HG03439 (cell line): ENCODE results near the gene RNF220.
"Not testable (repeated sequence)": the region's sequence is repeated elsewhere in the genome, so short reads cannot be mapped to it uniquely, and the experiment has no call there.

ENCODE experiments used
- ATAC-seq: cut with Tn5 transposase; IDR thresholded peaks from one replicate; pipeline ENCODE4 v1.9.1; 2021; ENCODE audit warnings: mild to moderate bottlenecking, moderate library complexity; ENCODE audit not compliant: unreplicated experiment

The RNF220 gene

DNA sequence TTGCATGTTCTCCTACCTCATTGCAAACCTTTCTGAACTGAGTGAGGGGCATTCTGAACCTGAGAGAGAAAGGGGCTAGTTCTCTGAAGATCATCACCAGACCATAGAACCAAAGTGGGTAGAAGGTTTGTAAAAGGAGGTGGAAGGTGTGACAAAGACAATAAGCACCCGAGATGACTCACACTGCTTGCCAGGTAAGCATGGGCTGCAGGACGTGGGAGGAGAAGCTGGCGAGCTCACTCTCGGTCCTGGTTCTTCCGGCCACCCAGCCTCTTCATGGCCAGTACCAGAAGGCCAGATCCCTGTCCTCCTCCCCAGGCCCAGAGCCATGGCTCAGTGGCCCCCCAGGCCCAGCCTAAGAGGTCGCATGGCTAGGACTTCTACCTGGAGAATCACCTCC is 140.9 kb downstream of the RNF220 start:
- ATAC-seq: no peak

DNA sequence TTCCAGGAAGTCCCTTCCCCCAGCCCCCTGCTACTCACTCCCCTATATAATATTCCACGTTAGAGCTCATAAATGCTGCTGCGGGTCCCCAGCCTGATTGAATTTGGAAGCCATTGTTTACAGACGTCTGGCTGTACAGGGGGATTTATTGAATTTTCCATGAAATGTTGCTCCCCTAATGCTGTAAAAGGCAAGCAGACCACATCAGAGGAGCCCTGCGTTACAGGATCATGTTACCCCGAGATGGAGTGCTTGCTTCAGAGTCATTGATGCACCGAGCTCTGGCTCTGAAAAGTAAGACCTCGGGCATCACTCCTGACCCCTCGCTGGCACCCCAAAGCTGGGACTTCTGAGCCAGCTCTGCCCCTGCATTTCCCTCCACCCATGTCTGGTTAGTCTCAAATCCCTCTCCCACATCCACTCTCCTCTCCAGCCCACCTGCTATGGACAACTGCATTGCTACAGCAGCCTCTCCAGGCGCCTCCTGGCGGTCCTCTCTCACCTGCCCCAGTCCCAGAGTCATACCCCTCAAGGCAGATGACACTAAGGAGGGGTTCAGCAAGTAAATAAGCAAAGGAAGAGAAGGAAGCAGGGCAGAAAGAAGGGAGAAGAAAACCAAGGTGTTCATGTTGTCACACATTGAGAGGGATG is 141.5 kb downstream of the RNF220 start:
- no peak for ATAC-seq

DNA sequence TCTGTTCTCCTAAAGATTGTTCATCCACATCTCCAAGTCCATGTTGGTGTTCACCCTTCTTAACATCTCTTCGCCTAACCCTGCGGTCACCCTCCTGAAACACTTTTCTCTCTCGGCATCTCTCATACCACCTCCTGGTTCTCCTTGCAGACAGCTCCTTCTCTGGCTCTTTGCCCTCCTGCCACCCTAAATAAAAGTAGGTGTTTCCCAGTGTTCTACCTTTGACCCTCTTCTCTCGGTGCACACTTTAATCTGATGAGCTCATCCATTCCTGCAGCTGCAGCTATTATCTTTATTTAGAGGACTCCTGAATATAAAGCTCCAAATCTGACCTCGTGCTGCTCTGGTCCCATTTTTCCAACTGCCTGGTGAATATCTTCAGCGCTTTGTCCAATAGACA is 142.3 kb downstream of the RNF220 start:
- ATAC-seq: no peak

GRCh38 chr1:44547837-44548236 is 142.8 kb downstream of the RNF220 start:
- no peak for ATAC-seq

- no peak for ATAC-seq
These were observed 144.5 kb downstream of the RNF220 start for GRCh38 chr1:44549510-44549909.

GRCh38 chr1:44553127-44553758 is 148.2 kb downstream of the RNF220 start:
- ATAC-seq: no peak

GRCh38 chr1:44553771-44554170 is 148.7 kb downstream of the RNF220 start:
- ATAC-seq: no peak

GRCh38 chr1:44554706-44555105 is 149.7 kb downstream of the RNF220 start:
- no peak for ATAC-seq

- ATAC-seq: no peak
These were observed 152.7 kb downstream of the RNF220 start for GRCh38 chr1:44557778-44558177.

DNA sequence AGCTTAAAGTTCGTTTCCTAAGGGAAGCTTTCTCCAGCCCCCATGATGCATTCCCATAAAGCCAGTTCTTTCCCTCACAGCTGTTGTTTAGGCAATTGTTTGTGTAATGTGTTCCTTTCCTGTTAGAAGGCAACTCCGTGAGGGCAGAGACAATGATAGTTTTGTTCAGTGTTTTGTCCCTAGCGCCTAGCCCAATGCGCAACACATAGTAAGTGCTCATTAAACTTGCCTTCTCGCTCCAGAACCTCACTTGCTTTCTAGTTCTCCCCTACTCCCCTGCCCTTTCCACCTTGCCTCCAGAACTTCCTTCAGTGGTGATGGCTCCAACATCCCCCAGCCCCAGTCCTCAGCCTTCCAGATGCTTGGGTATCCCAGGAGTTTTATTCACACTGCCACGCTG is 153.8 kb downstream of the RNF220 start:
- no peak for ATAC-seq

DNA sequence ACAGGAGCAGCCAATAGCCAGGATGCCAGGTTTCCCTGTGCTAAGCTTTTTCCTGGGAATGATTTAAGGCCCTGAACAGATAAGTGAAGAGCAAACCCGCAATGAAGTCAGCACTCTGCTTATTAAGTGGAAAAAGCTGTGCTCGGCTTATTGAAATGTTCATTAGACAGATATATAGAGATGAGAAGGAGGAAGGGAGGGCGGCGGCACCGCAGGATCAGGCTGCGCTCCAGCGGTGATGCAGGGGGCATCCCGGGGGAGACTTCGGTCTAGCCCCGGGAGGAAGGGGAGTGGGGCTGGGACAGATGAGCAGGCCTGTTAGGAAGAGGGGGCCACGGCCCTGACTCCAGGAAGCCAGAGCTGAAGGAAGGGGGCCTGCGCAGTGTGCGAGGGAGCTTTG is 154.3 kb downstream of the RNF220 start:
- ATAC-seq: no peak

GRCh38 chr1:44559913-44560312 is 154.9 kb downstream of the RNF220 start:
- no peak for ATAC-seq

DNA sequence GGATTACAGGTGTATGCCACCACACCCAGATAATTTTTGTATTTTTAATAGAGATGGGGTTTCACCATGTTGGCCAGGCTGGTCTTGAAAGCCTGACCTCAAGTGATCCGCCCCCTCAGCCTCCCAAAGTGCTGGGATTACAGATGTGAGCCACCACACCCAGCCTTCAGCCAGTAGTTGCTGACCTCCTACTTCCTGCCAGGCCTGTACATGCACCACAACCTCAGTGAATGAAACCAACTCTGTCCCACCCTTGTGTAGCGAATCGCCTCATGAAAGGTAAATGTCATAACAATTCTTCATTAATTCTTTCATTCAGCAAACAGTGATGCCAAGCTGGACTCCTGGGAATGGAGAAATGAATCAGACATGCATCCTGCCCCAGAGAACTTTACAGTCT is 155.6 kb downstream of the RNF220 start:
- ATAC-seq: not testable (repeated sequence)

DNA sequence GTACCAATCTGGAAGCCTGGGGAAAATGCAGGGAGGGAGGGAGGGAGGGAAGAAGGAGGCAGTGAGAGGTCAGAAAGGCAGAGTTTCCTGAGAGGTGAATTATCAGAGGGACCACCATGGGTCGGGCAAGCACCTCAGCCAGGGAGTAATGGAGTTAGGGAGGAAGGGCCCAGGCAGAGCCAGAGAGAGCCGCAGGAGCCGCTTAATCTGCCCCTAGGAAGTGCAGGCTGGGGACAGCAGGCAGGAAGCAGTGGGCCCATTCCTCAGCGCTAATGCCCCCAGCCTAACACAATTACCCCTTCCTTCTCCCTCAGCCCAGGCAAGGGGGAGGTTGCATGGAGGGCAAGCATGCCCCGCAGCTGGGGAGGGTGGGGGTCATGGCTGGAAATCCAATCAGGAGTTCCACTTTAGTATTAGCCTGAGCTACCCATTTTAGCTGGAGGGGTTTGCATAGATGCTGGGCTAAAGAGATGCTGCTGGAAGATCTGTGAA is 160.2 kb downstream of the RNF220 start:
- ATAC-seq: no peak

DNA sequence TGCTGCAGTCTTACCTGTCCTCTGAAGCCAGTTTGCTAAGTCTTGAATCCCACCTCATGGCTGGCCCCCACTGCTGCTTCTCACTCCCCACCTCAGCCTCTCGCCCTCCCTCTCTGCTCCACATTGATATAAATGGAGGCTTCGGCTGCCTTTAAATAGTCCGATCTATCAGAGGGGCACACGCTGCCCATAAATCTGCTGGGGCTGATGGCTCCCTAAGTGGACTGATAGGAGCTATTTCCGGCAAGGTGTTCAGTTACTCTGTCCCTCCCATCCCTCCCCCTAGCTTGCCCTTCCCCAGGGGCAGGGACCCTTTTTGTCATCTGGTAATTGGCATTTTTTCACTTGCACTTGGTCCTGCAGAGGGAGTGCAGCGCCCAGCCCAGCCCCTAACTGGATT is 160.8 kb downstream of the RNF220 start:
- ATAC-seq: no peak

DNA sequence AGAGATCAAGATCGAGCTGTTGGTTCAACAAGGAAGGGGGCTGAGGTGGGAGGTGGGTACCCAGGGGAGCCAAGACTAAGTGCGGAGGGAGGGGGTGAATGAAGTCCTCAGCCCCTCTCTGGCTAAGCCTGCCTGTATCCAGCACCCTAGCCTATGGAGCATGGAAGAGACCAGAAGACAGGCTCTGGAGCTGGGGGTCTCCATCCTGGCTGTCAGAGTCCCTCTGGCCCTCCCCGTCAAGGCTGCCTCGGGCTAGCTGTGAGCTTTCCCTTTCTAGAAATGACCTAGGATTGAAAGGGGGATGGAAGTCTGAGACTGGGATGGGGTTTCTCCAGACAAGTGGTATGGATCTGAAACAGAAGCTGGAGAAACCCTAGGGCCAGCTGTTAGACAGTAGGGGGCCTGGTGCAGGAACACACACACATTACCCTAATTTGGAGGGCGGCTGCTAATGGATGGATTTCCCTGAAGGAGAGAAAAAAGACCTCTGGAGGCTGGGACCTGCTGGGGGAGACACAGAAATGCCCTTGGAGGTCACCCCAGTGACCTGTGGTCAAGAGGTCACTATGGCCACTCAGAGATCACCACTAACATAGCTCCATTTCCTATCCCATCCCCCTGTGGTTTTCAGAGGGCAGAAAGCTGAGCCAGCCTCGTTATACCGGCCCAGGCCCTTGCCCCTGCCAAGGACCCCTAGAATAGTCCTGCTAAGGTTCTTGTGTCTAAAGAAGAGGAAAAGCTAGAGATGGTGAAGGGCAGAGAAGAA is 161.4 kb downstream of the RNF220 start:
- no peak for ATAC-seq

GRCh38 chr1:44568128-44568900 is 163.3 kb downstream of the RNF220 start:
- ATAC-seq: no peak

GRCh38 chr1:44569491-44569890 is 164.4 kb downstream of the RNF220 start:
- ATAC-seq: no peak

DNA sequence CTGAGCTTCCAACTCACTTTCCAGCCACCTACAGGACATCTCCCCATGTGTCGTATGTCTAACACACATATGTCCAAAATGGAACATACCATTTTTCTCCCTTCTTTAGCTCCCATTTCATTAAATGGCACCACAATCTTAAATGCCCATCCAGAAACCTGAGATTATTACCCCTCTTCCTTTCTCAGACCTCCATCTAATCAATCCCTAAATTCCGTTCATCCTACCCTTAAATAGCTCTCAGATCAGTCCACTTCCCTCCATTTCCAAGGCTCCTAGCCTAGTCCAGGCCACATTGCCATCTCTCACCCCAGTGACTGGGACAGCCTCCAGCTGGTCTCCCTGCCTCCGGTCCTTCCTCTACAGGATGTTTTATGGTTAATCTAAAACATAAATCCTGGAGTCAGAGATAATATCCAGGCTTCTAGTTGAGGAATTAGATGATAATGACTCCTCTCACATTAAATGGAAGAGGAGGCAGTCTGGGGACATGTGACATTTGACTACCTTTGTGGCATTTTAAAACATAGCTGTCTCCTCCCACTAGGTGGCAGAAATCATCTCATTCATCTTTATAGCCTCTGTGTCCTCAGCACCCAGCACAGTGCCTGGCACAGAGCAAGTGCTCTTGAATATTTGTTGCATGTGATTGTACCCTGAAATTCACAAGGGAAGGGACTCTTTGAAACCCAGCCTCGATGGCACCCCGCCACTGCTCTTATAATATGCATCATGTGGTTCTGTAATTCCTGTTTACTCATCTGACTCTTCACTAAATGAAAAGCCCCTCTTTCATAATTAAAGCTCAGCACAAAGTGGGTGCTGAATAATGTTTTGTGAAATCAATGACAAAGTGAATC is 166.9 kb downstream of the RNF220 start:
- no peak for ATAC-seq

DNA sequence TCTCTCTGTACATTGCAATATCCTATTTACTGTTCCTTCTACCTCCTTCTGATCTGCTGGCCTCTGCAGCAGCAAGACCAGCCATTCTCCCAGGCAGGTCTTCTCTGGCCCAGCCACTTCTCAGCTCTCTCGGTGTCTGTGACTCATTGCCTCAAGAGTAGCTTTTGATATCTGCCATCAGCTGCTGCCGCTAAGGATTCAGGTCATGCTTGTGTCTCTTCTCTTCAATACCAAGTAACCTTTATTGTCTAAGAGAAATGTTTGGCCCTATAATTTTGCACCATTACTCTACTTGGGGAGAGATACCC is 167.5 kb downstream of the RNF220 start:
- no peak for ATAC-seq
